H1 (cell line): ENCODE measurements around the gene PSD. TPM values are rescaled to one million over a fixed set of nuclear protein-coding genes. Genes with fewer than 3 reads are reported as not detected.

Source experiments
- BRCA1 ChIP-seq: IDR thresholded peaks from 2 replicates; pipeline ENCODE4 v1.6.1; 2012; ENCODE audit warnings: low read depth, low read length, improper control_type of control experiment
- CHD1 ChIP-seq: IDR thresholded peaks from 2 replicates; pipeline ENCODE4 v1.6.1; 2012; ENCODE audit warnings: low read depth, low read length, improper control_type of control experiment
- CHD7 ChIP-seq: fragments of 300-600 bp; sonication (generic); IDR thresholded peaks from 2 replicates; pipeline ENCODE4 v1.7.1; 2012; ENCODE audit warnings: low read length, moderate library complexity, mild to moderate bottlenecking, inconsistent platforms; ENCODE audit not compliant: insufficient replicate concordance
- E2F6 ChIP-seq: IDR thresholded peaks from 2 replicates; pipeline ENCODE4 v1.6.1; 2012; ENCODE audit warnings: inconsistent platforms
- EGR1 ChIP-seq: IDR thresholded peaks from 2 replicates; pipeline ENCODE4 v1.6.1; 2011; ENCODE audit warnings: low read depth, low read length, borderline replicate concordance
- KDM5A ChIP-seq: fragments of 200-600 bp; IDR thresholded peaks from 2 replicates; pipeline ENCODE4 v1.7.1; 2012; ENCODE audit warnings: mild to moderate bottlenecking, low read length, inconsistent platforms, mixed read lengths
- SAP30 ChIP-seq: fragments of 300-600 bp; sonication (generic); IDR thresholded peaks from 2 replicates; pipeline ENCODE4 v1.7.1; 2012; ENCODE audit warnings: low read length, moderate library complexity, mild to moderate bottlenecking, inconsistent platforms; ENCODE audit not compliant: insufficient read depth, insufficient replicate concordance
- SP1 ChIP-seq: IDR thresholded peaks from 2 replicates; pipeline ENCODE4 v1.6.1; 2011; ENCODE audit warnings: low read depth, low read length
- TBP ChIP-seq: IDR thresholded peaks from 2 replicates; pipeline ENCODE4 v1.6.1; 2011; ENCODE audit warnings: low read depth, low read length, improper control_type of control experiment
- polyA plus RNA-seq, 7 experiments: library from polyadenylated mRNA; depleted of rRNA in 3 of 7; stranded (reverse) in 5 of 7; unstranded in 2 of 7; fragments of >200 nt in 5 of 7; fragments of 200-250 nt in 2 of 7; gene quantifications; 1 replicate in 5 of 7; 2 replicates in 1 of 7; 4 replicates in 1 of 7; pipeline versions ENCODE4 v1.2.1 to v1.2.3, GENCODE V29; 2011 to 2013; ENCODE audit warnings: missing spikeins in 2 of 7, mixed read lengths in 2 of 7
- total RNA-seq: library from RNA; stranded (reverse); fragmentation: NEBNext Ultra II Directional; extraction: Animal tissue kit (Norgen Biotek cat#: 25700); gene quantifications from 2 replicates; pipeline ENCODE4 v1.2.1, GENCODE V29; 2021

Gene PSD
- total and polyA plus RNA-seq, 2 of the 8 experiments (the other 6 are each of a cell fraction or from before 2014, with no cell fraction given): 5.4 to 6.0 TPM

- TF ChIP-seq TBP: peak; percentile 62
- peak; percentile 82 for TF ChIP-seq KDM5A
- no peak for TF ChIP-seq CHD7
- peak; percentile 22 for TF ChIP-seq SAP30
- no peak for TF ChIP-seq CHD1
- peak; percentile 50 for TF ChIP-seq E2F6
- 0 out of 2 replicates have a peak, but pooled peaks have one; percentile 47 for TF ChIP-seq SP1
- no peak for TF ChIP-seq BRCA1
- TF ChIP-seq EGR1: no peak
Measured at GRCh38 chr10:102420714-102421506, 2.3 kb upstream of the PSD start, which contains the start of gene FBXL15 (continued).
